ENCODE measurements around the gene STAT1. TPM values are rescaled to one million over a fixed set of nuclear protein-coding genes. Genes with fewer than 3 reads are reported as not detected.

STAT1 gene
- polyA plus RNA-seq, 4 donors: 22.6 to 61.9 (median 42.6) TPM

- Histone ChIP-seq H3K36me3 (ENCODE audit: control insufficient read depth in 3 of 3, insufficient read depth in 2 of 3, low read depth in 1 of 3, low read length in 3 of 3) (peaks cover 33 to 58% (median 46%) of the 10 kb centered on the region in 3 donors), H3K4me1 (ENCODE audit: control insufficient read depth in 3 of 3, insufficient read depth in 2 of 3, low read depth in 1 of 3, low read length in 2 of 3) (peaks cover 0 to 13% (median 0%) of the 10 kb centered on the region in 3 donors), H3K4me3 (ENCODE audit: low read depth in 1 of 3, low read length in 3 of 3) (no peak overlapping the region), H3K27ac (ENCODE audit: low read depth in 1 of 3, low read length in 2 of 3) (no peak overlapping the region), H3K27me3 (ENCODE audit: control insufficient read depth in 3 of 3, insufficient read depth in 3 of 3, low read length in 3 of 3) (no peaks in the 10 kb centered on the region), H3K9me3 (ENCODE audit: control insufficient read depth in 2 of 2, insufficient read depth in 1 of 2, low read depth in 1 of 2, low read length in 1 of 2) (no peaks in the 10 kb centered on the region)
- 87 to 94% (median 90%) methylated on average over 6 of the region's 6 CpGs for WGBS, 3 donors
- DNase-seq (no peak), FAIRE-seq (no peak)
Measured at GRCh38 chr2:190981333-190981732, 32.6 kb downstream of the STAT1 start.

GRCh38 chr2:190980630-190981209 is 33.3 kb downstream of the STAT1 start:
- no peaks in the 10 kb centered on the region for H3K27me3 ChIP-seq (ENCODE audit: control insufficient read depth in 3 of 3, insufficient read depth in 3 of 3, low read length in 3 of 3)
- H3K27ac ChIP-seq (ENCODE audit: low read depth in 1 of 3, low read length in 2 of 3): peak overlapping the region in 1 of 3 donors; percentile 61
- no peak overlapping the region for H3K4me3 ChIP-seq (ENCODE audit: low read depth in 1 of 3, low read length in 3 of 3)
- no peak for FAIRE-seq
- H3K9me3 ChIP-seq (ENCODE audit: control insufficient read depth in 2 of 2, insufficient read depth in 1 of 2, low read depth in 1 of 2, low read length in 1 of 2): no peaks in the 10 kb centered on the region
- peaks cover 0 to 13% (median 0%) of the 10 kb centered on the region in 3 donors for H3K4me1 ChIP-seq (ENCODE audit: control insufficient read depth in 3 of 3, insufficient read depth in 2 of 3, low read depth in 1 of 3, low read length in 2 of 3)
- 73 to 89% (median 88%) methylated on average over 10 of the region's 10 CpGs for WGBS, 3 donors
- DNase-seq: no peak
- peaks cover 37 to 52% (median 45%) of the 10 kb centered on the region in 3 donors for H3K36me3 ChIP-seq (ENCODE audit: control insufficient read depth in 3 of 3, insufficient read depth in 2 of 3, low read depth in 1 of 3, low read length in 3 of 3)

- no peaks in the 10 kb centered on the region for H3K9me3 ChIP-seq (ENCODE audit: control insufficient read depth in 2 of 2, insufficient read depth in 1 of 2, low read depth in 1 of 2, low read length in 1 of 2)
- DNase-seq: peak in 1 of 2 donors; percentile 75
- H3K27ac ChIP-seq (ENCODE audit: low read depth in 1 of 3, low read length in 2 of 3): peak overlapping the region in 2 of 3 donors; percentile 61 to 65
- FAIRE-seq: no peak
- no peaks in the 10 kb centered on the region for H3K27me3 ChIP-seq (ENCODE audit: control insufficient read depth in 3 of 3, insufficient read depth in 3 of 3, low read length in 3 of 3)
- 37 to 72% (median 62%) methylated on average over 14 of the region's 14 CpGs for WGBS, 3 donors
- peaks cover 0 to 13% (median 0%) of the 10 kb centered on the region in 3 donors for H3K4me1 ChIP-seq (ENCODE audit: control insufficient read depth in 3 of 3, insufficient read depth in 2 of 3, low read depth in 1 of 3, low read length in 2 of 3)
- no peak overlapping the region for H3K4me3 ChIP-seq (ENCODE audit: low read depth in 1 of 3, low read length in 3 of 3)
- peaks cover 35 to 50% (median 46%) of the 10 kb centered on the region in 3 donors for H3K36me3 ChIP-seq (ENCODE audit: control insufficient read depth in 3 of 3, insufficient read depth in 2 of 3, low read depth in 1 of 3, low read length in 3 of 3)
Measured at GRCh38 chr2:190979906-190980629, 33.9 kb downstream of the STAT1 start.

- H3K9me3 ChIP-seq (ENCODE audit: control insufficient read depth in 2 of 2, insufficient read depth in 1 of 2, low read depth in 1 of 2, low read length in 1 of 2): no peaks in the 10 kb centered on the region
- H3K4me3 ChIP-seq (ENCODE audit: low read depth in 1 of 3, low read length in 3 of 3): no peak overlapping the region
- FAIRE-seq (no peak), DNase-seq (no peak)
- H3K36me3 ChIP-seq (ENCODE audit: control insufficient read depth in 3 of 3, insufficient read depth in 2 of 3, low read depth in 1 of 3, low read length in 3 of 3): peaks cover 40 to 56% (median 49%) of the 10 kb centered on the region in 3 donors
- WGBS, 3 donors: 92 to 95% (median 93%) methylated on average over 17 of the region's 17 CpGs
- H3K27ac ChIP-seq (ENCODE audit: low read depth in 1 of 3, low read length in 2 of 3): no peak overlapping the region
- H3K4me1 ChIP-seq (ENCODE audit: control insufficient read depth in 3 of 3, insufficient read depth in 2 of 3, low read depth in 1 of 3, low read length in 2 of 3): peaks cover 0 to 13% (median 0%) of the 10 kb centered on the region in 3 donors
- H3K27me3 ChIP-seq (ENCODE audit: control insufficient read depth in 3 of 3, insufficient read depth in 3 of 3, low read length in 3 of 3): no peaks in the 10 kb centered on the region
Measured at GRCh38 chr2:190978389-190979053, 35.5 kb downstream of the STAT1 start.

- Histone ChIP-seq H3K27ac (ENCODE audit: low read depth in 1 of 3, low read length in 2 of 3) (no peak overlapping the region), H3K4me3 (ENCODE audit: low read depth in 1 of 3, low read length in 3 of 3) (no peak overlapping the region), H3K4me1 (ENCODE audit: control insufficient read depth in 3 of 3, insufficient read depth in 2 of 3, low read depth in 1 of 3, low read length in 2 of 3) (peaks cover 0 to 13% (median 0%) of the 10 kb centered on the region in 3 donors), H3K9me3 (ENCODE audit: control insufficient read depth in 2 of 2, insufficient read depth in 1 of 2, low read depth in 1 of 2, low read length in 1 of 2) (no peaks in the 10 kb centered on the region), H3K36me3 (ENCODE audit: control insufficient read depth in 3 of 3, insufficient read depth in 2 of 3, low read depth in 1 of 3, low read length in 3 of 3) (peaks cover 40 to 60% (median 50%) of the 10 kb centered on the region in 3 donors), H3K27me3 (ENCODE audit: control insufficient read depth in 3 of 3, insufficient read depth in 3 of 3, low read length in 3 of 3) (no peaks in the 10 kb centered on the region)
- 86 to 91% (median 90%) methylated on average over 5 of the region's 5 CpGs for WGBS, 3 donors
- FAIRE-seq: no peak
- DNase-seq: no peak
Measured at GRCh38 chr2:190977505-190977904, 36.5 kb downstream of the STAT1 start.

GRCh38 chr2:190976521-190976920 is 37.5 kb downstream of the STAT1 start:
- Histone ChIP-seq H3K4me1 (ENCODE audit: control insufficient read depth in 3 of 3, insufficient read depth in 2 of 3, low read depth in 1 of 3, low read length in 2 of 3) (peaks cover 0 to 13% (median 0%) of the 10 kb centered on the region in 3 donors), H3K27ac (ENCODE audit: low read depth in 1 of 3, low read length in 2 of 3) (no peak overlapping the region), H3K4me3 (ENCODE audit: low read depth in 1 of 3, low read length in 3 of 3) (no peak overlapping the region), H3K27me3 (ENCODE audit: control insufficient read depth in 3 of 3, insufficient read depth in 3 of 3, low read length in 3 of 3) (no peaks in the 10 kb centered on the region), H3K36me3 (ENCODE audit: control insufficient read depth in 3 of 3, insufficient read depth in 2 of 3, low read depth in 1 of 3, low read length in 3 of 3) (peaks cover 41 to 59% (median 55%) of the 10 kb centered on the region in 3 donors), H3K9me3 (ENCODE audit: control insufficient read depth in 2 of 2, insufficient read depth in 1 of 2, low read depth in 1 of 2, low read length in 1 of 2) (no peaks in the 10 kb centered on the region)
- WGBS, 3 donors: 91 to 95% (median 94%) methylated on average over 2 of the region's 2 CpGs
- no peak for FAIRE-seq
- DNase-seq: no peak

GRCh38 chr2:190974629-190975361 is 39.2 kb downstream of the STAT1 start:
- FAIRE-seq: no peak
- Histone ChIP-seq H3K27me3 (ENCODE audit: control insufficient read depth in 3 of 3, insufficient read depth in 3 of 3, low read length in 3 of 3) (no peaks in the 10 kb centered on the region), H3K4me1 (ENCODE audit: control insufficient read depth in 3 of 3, insufficient read depth in 2 of 3, low read depth in 1 of 3, low read length in 2 of 3) (peaks cover 0 to 1% (median 0%) of the 10 kb centered on the region in 3 donors), H3K36me3 (ENCODE audit: control insufficient read depth in 3 of 3, insufficient read depth in 2 of 3, low read depth in 1 of 3, low read length in 3 of 3) (peaks cover 45 to 61% (median 47%) of the 10 kb centered on the region in 3 donors), H3K27ac (ENCODE audit: low read depth in 1 of 3, low read length in 2 of 3) (no peak overlapping the region), H3K9me3 (ENCODE audit: control insufficient read depth in 2 of 2, insufficient read depth in 1 of 2, low read depth in 1 of 2, low read length in 1 of 2) (no peaks in the 10 kb centered on the region), H3K4me3 (ENCODE audit: low read depth in 1 of 3, low read length in 3 of 3) (no peak overlapping the region)
- no peak for DNase-seq
- WGBS, 3 donors: 90 to 95% (median 90%) methylated on average over 12 of the region's 12 CpGs
